H1 (cell line): ENCODE measurements around the gene PDE4B. TPM values are rescaled to one million over a fixed set of nuclear protein-coding genes. Genes with fewer than 3 reads are reported as not detected.

Experiments
- CTCF ChIA-PET: fragments of 300-600 bp; sonication (Branson Sonifier 250); formaldehyde crosslinking; loops from one replicate; lab custom pipeline; 2021; ENCODE audit not compliant: partially characterized antibody; lab: Charles Lee
- POLR2A ChIA-PET: fragments of 300-600 bp; sonication (Branson Sonifier 250); formaldehyde crosslinking; loops from one replicate; lab custom pipeline; 2021; ENCODE audit warnings: inconsistent platforms; ENCODE audit not compliant: partially characterized antibody; lab: Charles Lee
- DNase-seq, 2 experiments: peaks; one replicate each; pipeline versions ENCODE4 v3.0.0 to v3.0.0-alpha.2; 2010 to 2022; ENCODE audit warnings: low spot score in 2 of 2, low read depth in 1 of 2, mixed read lengths in 1 of 2
- FAIRE-seq: peaks from 2 replicates; lab custom pipeline; 2011; peaks lifted over from hg19 to GRCh38; lab: Jason Lieb, UNC
- H2AFZ ChIP-seq: 2 replicates; pipeline ENCODE4 v1.8.1; 2012; ENCODE audit warnings: low read length, inconsistent platforms
- H2AK5ac ChIP-seq: 2 replicates; pipeline ENCODE4 v1.6.1; 2013; ENCODE audit warnings: low read depth, low read length
- H2BK120ac ChIP-seq: replicated peaks from 2 replicates; pipeline ENCODE3; 2013; ENCODE audit warnings: low read depth, low read length, inconsistent platforms
- H2BK12ac ChIP-seq: 2 replicates; pipeline ENCODE4 v1.6.1; 2013; ENCODE audit warnings: low read depth, low read length
- H2BK15ac ChIP-seq: 2 replicates; pipeline ENCODE4 v1.6.1; 2013; ENCODE audit warnings: low read length
- H2BK20ac ChIP-seq: 2 replicates; pipeline ENCODE4 v1.6.1; 2013; ENCODE audit warnings: low read length
- H2BK5ac ChIP-seq: 2 replicates; pipeline ENCODE4 v1.6.1; 2013; ENCODE audit warnings: low read depth, low read length
- H3K14ac ChIP-seq: 2 replicates; pipeline ENCODE4 v1.6.1; 2013; ENCODE audit warnings: inconsistent platforms; ENCODE audit not compliant: insufficient read length
- H3K18ac ChIP-seq: 2 replicates; pipeline ENCODE4 v1.6.1; 2013; ENCODE audit warnings: low read length; ENCODE audit errors: extremely low read depth
- H3K23ac ChIP-seq: 2 replicates; pipeline ENCODE4 v1.6.1; 2013; ENCODE audit warnings: inconsistent platforms; ENCODE audit not compliant: insufficient read length
- H3K23me2 ChIP-seq: 2 replicates; pipeline ENCODE4 v1.6.1; 2013; ENCODE audit warnings: low read depth, low read length
- H3K27ac ChIP-seq: 2 replicates; pipeline ENCODE4 v1.6.1; 2011; ENCODE audit warnings: low read depth, low read length, inconsistent platforms
- H3K27me3 ChIP-seq, 4 experiments: replicated peaks in 1 of 4; 1 replicate in 1 of 4; 2 replicates in 3 of 4; pipeline versions ENCODE4 v1.6.1 to v1.8.1; 2011 to 2013; ENCODE audit warnings: low read length in 3 of 4, mild to moderate bottlenecking in 3 of 4, inconsistent platforms in 2 of 4, mixed read lengths in 2 of 4, moderate library complexity in 1 of 4; ENCODE audit not compliant: control insufficient read depth in 3 of 4, insufficient read depth in 3 of 4; ENCODE audit errors: extremely low read depth in 1 of 4
- H3K36me3 ChIP-seq, 4 experiments: 2 replicates each; pipeline versions ENCODE4 v1.6.1 to v1.8.1; 2011 to 2013; ENCODE audit warnings: mild to moderate bottlenecking in 4 of 4, low read length in 3 of 4, moderate library complexity in 2 of 4, control low read depth in 1 of 4, inconsistent platforms in 1 of 4; ENCODE audit not compliant: insufficient read depth in 4 of 4, control insufficient read depth in 2 of 4
- H3K4ac ChIP-seq: replicated peaks from 2 replicates; pipeline ENCODE3; 2013; ENCODE audit warnings: low read length, low read depth, mixed read lengths, inconsistent platforms; ENCODE audit not compliant: insufficient read length
- H3K4me1 ChIP-seq, 4 experiments: replicated peaks in 1 of 4; 1 replicate in 1 of 4; 2 replicates in 3 of 4; pipeline versions ENCODE4 v1.6.1 to v1.8.1; 2011 to 2013; ENCODE audit warnings: low read length in 3 of 4, inconsistent platforms in 2 of 4, mixed read lengths in 1 of 4; ENCODE audit not compliant: insufficient read depth in 4 of 4, control insufficient read depth in 3 of 4
- H3K4me2 ChIP-seq, 2 experiments: 2 replicates each; pipeline versions ENCODE4 v1.6.1 to v1.8.1; 2011 to 2013; ENCODE audit warnings: low read depth in 2 of 2, low read length in 2 of 2, control low read depth in 1 of 2, inconsistent platforms in 1 of 2, mild to moderate bottlenecking in 1 of 2; ENCODE audit not compliant: insufficient read depth in 1 of 2
- H3K4me3 ChIP-seq, 4 experiments: fragments of 200-600, 300-600 bp in 1 of 4; sonication (generic), shearing (Covaris generic), sonication (Bioruptor Twin) in 1 of 4; 2 replicates each; pipeline versions ENCODE4 v1.5.1 to v1.8.1; 2011 to 2016; ENCODE audit warnings: low read length in 4 of 4, low read depth in 3 of 4, control low read depth in 2 of 4, inconsistent platforms in 2 of 4, mild to moderate bottlenecking in 2 of 4, mixed read lengths in 1 of 4, moderate library complexity in 1 of 4; ENCODE audit not compliant: insufficient read depth in 2 of 4; ENCODE audit errors: extremely low read depth in 1 of 4
- H3K56ac ChIP-seq: replicated peaks from 2 replicates; pipeline ENCODE3; 2013; ENCODE audit warnings: low read depth, mild to moderate bottlenecking, mixed read lengths, low read length, inconsistent platforms; ENCODE audit not compliant: insufficient read length
- H3K79me1 ChIP-seq: 2 replicates; pipeline ENCODE4 v1.6.1; 2013; ENCODE audit warnings: low read depth, low read length, control low read depth
- H3K79me2 ChIP-seq, 2 experiments: 2 replicates each; pipeline versions ENCODE4 v1.6.1 to v1.8.1; 2012 to 2013; ENCODE audit warnings: low read length in 2 of 2, mild to moderate bottlenecking in 2 of 2, inconsistent platforms in 1 of 2; ENCODE audit not compliant: insufficient read depth in 2 of 2, control insufficient read depth in 1 of 2
- H3K9ac ChIP-seq, 4 experiments: replicated peaks in 1 of 4; 1 replicate in 1 of 4; 2 replicates in 3 of 4; pipeline versions ENCODE4 v1.6.1 to v1.8.1; 2011 to 2013; ENCODE audit warnings: low read depth in 3 of 4, low read length in 3 of 4, control low read depth in 2 of 4, mild to moderate bottlenecking in 2 of 4, moderate library complexity in 2 of 4, inconsistent platforms in 1 of 4; ENCODE audit errors: extremely low read depth in 1 of 4
- H3K9me3 ChIP-seq, 2 experiments: 2 replicates each; pipeline versions ENCODE4 v1.6.1 to v1.8.1; 2012 to 2013; ENCODE audit warnings: mild to moderate bottlenecking in 2 of 2, moderate library complexity in 2 of 2, control low read depth in 1 of 2, inconsistent platforms in 1 of 2, low read depth in 1 of 2, low read length in 1 of 2, mixed read lengths in 1 of 2; ENCODE audit not compliant: insufficient read depth in 2 of 2
- H4K20me1 ChIP-seq, 2 experiments: replicated peaks in 1 of 2; 2 replicates each; pipeline versions ENCODE3 to v1.8.1; 2011 to 2013; ENCODE audit warnings: inconsistent platforms in 2 of 2, low read length in 2 of 2, mild to moderate bottlenecking in 1 of 2; ENCODE audit not compliant: insufficient read depth in 2 of 2, control insufficient read depth in 1 of 2
- H4K5ac ChIP-seq: 2 replicates; pipeline ENCODE4 v1.6.1; 2013; ENCODE audit warnings: low read length, low read depth, mixed read lengths, inconsistent platforms; ENCODE audit not compliant: insufficient read length
- H4K8ac ChIP-seq: 2 replicates; pipeline ENCODE4 v1.8.0; 2013; ENCODE audit warnings: mild to moderate bottlenecking, moderate library complexity, low read length, inconsistent platforms; ENCODE audit not compliant: insufficient read depth; ENCODE audit errors: extremely low read depth
- H4K91ac ChIP-seq: replicated peaks from 2 replicates; pipeline ENCODE3; 2013; ENCODE audit warnings: low read length, mixed read lengths, inconsistent platforms; ENCODE audit not compliant: insufficient read length
- ASH2L ChIP-seq: fragments of 200-600, 300-600 bp; sonication (generic); IDR thresholded peaks from one replicate; pipeline ENCODE4 v1.7.1; 2017; ENCODE audit warnings: low read length
- CBX8 ChIP-seq: fragments of 300-800, 300-1000 bp; sonication (generic); IDR thresholded peaks from 2 replicates; pipeline ENCODE4 v1.7.1; 2016; ENCODE audit warnings: low read depth, low read length, borderline replicate concordance
- CEBPB ChIP-seq: IDR thresholded peaks from 2 replicates; pipeline ENCODE4 v1.6.1; 2012; ENCODE audit warnings: low read depth, low read length
- EGR1 ChIP-seq: IDR thresholded peaks from 2 replicates; pipeline ENCODE4 v1.6.1; 2011; ENCODE audit warnings: low read depth, low read length, borderline replicate concordance
- HDAC6 ChIP-seq: IDR thresholded peaks from one replicate; pipeline ENCODE4 v1.7.1; 2012; ENCODE audit warnings: low read depth, mild to moderate bottlenecking, inconsistent platforms, low read length, moderate library complexity
- KDM5A ChIP-seq: fragments of 200-600 bp; IDR thresholded peaks from 2 replicates; pipeline ENCODE4 v1.7.1; 2012; ENCODE audit warnings: mild to moderate bottlenecking, low read length, inconsistent platforms, mixed read lengths
- RBBP5 ChIP-seq: IDR thresholded peaks from 2 replicates; pipeline ENCODE4 v1.7.1; 2012; ENCODE audit warnings: low read depth, mild to moderate bottlenecking, inconsistent platforms, low read length, moderate library complexity, borderline replicate concordance
- SAP30 ChIP-seq: fragments of 300-600 bp; sonication (generic); IDR thresholded peaks from 2 replicates; pipeline ENCODE4 v1.7.1; 2012; ENCODE audit warnings: low read length, moderate library complexity, mild to moderate bottlenecking, inconsistent platforms; ENCODE audit not compliant: insufficient read depth, insufficient replicate concordance
- whole genome bisulfite sequencing, 2 experiments: shearing (Covaris generic) in 1 of 2; methylation state at CpG; one replicate each; pipeline versions ENCODE4 v1.1.6 to v1.1.7; 2013 to 2015; ENCODE audit warnings: low lambda C conversion rate in 2 of 2, mixed read lengths in 2 of 2, inconsistent platforms in 1 of 2, low coverage in 1 of 2, missing lambda C conversion rate in 1 of 2; ENCODE audit not compliant: insufficient replicate concordance in 2 of 2, insufficient coverage in 1 of 2, insufficient read length in 1 of 2; ENCODE audit errors: extremely low coverage in 1 of 2, missing lambda C conversion rate in 1 of 2; 5-methylcytosine and 5-hydroxymethylcytosine counted together
- polyA plus RNA-seq, 7 experiments: library from polyadenylated mRNA; depleted of rRNA in 3 of 7; stranded (reverse) in 5 of 7; unstranded in 2 of 7; fragments of >200 nt in 5 of 7; fragments of 200-250 nt in 2 of 7; gene quantifications; 1 replicate in 5 of 7; 2 replicates in 1 of 7; 4 replicates in 1 of 7; pipeline versions ENCODE4 v1.2.1 to v1.2.3, GENCODE V29; 2011 to 2013; ENCODE audit warnings: missing spikeins in 2 of 7, mixed read lengths in 2 of 7
- total RNA-seq: library from RNA; stranded (reverse); fragmentation: NEBNext Ultra II Directional; extraction: Animal tissue kit (Norgen Biotek cat#: 25700); gene quantifications from 2 replicates; pipeline ENCODE4 v1.2.1, GENCODE V29; 2021
- TF ChIP-seq, protein P1 (sequence below): IDR thresholded peaks from 2 replicates; pipeline ENCODE4 v1.6.1; 2011; ENCODE audit warnings: low read length, improper control_type of control experiment
- TF ChIP-seq, protein P2 (sequence below): IDR thresholded peaks from 2 replicates; pipeline ENCODE4 v1.6.1; 2012; ENCODE audit warnings: low read length, inconsistent platforms

Gene PDE4B
- total and polyA plus RNA-seq, 2 of the 8 experiments (the other 6 are each of a cell fraction or from before 2014, with no cell fraction given), result 5.0 to 15.1 TPM

DNA sequence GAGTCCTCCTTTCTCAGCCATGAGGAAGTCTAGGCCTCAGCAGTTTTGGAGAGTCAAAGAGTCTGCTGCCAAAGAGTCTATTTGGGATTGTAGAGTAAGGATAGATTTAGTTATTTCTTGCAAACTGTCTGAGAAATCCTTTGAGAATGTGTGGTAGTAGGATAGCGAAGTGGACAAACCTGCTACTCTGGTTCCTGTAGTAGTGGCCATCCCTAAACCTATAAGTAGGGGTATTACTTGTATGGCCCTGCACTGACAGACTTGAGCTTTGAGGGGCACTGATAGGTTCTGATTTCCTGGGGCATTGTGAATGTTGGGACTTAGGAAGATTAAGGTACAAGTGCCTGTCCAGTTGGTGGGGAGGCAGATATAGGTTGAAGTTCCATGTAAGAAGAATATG is 625.3 kb downstream of the PDE4B start:
- Histone ChIP-seq H3K4me3 (no peak overlapping the region), H3K79me2 (no peaks in the 10 kb centered on the region), H3K4me2 (no peak overlapping the region), H3K14ac (no peak overlapping the region), H3K18ac (no peak overlapping the region), H2AK5ac (no peak overlapping the region), H2BK12ac (no peak overlapping the region), H2BK5ac (no peak overlapping the region), H2BK120ac (no peak overlapping the region), H3K4me1 (no peaks in the 10 kb centered on the region), H3K79me1 (no peaks in the 10 kb centered on the region), H2BK20ac (no peak overlapping the region), H3K23ac (no peak overlapping the region), H3K9ac (no peak overlapping the region), H3K56ac (no peak overlapping the region), H4K20me1 (no peaks in the 10 kb centered on the region), H4K8ac (no peak overlapping the region), H3K23me2 (no peaks in the 10 kb centered on the region), H4K91ac (no peak overlapping the region), H3K4ac (no peak overlapping the region), H3K36me3 (no peaks in the 10 kb centered on the region), H3K27me3 (no peaks in the 10 kb centered on the region), H3K27ac (no peak overlapping the region), H2AFZ (no peak overlapping the region), H2BK15ac (no peak overlapping the region), H4K5ac (no peak overlapping the region), H3K9me3 (peaks cover 13 to 18% of the 10 kb centered on the region in 2 experiments)
- DNase-seq (no peak), FAIRE-seq (no peak)
- no peak for TF ChIP-seq HDAC6
- TF ChIP-seq, protein P1, sequence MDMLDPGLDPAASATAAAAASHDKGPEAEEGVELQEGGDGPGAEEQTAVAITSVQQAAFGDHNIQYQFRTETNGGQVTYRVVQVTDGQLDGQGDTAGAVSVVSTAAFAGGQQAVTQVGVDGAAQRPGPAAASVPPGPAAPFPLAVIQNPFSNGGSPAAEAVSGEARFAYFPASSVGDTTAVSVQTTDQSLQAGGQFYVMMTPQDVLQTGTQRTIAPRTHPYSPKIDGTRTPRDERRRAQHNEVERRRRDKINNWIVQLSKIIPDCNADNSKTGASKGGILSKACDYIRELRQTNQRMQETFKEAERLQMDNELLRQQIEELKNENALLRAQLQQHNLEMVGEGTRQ, result no peak
- no peak for TF ChIP-seq EGR1
- TF ChIP-seq ASH2L, result no peak
- no peak for TF ChIP-seq CEBPB
- TF ChIP-seq, protein P2, sequence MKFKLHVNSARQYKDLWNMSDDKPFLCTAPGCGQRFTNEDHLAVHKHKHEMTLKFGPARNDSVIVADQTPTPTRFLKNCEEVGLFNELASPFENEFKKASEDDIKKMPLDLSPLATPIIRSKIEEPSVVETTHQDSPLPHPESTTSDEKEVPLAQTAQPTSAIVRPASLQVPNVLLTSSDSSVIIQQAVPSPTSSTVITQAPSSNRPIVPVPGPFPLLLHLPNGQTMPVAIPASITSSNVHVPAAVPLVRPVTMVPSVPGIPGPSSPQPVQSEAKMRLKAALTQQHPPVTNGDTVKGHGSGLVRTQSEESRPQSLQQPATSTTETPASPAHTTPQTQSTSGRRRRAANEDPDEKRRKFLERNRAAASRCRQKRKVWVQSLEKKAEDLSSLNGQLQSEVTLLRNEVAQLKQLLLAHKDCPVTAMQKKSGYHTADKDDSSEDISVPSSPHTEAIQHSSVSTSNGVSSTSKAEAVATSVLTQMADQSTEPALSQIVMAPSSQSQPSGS, result no peak
- TF ChIP-seq KDM5A, result no peak
- TF ChIP-seq RBBP5, result no peak
- no peak for TF ChIP-seq CBX8
- TF ChIP-seq SAP30, result no peak
- ChIA-PET CTCF (interaction anchor here (1.1 kb wide), 1 partner anchor 16 kb away, joined by 4 read pairs; no protein-coding TSS in a partner anchor), POLR2A (no interaction called here)
- WGBS, 2 experiments, result 93% methylated on average over 1 of the region's 1 CpG; no CpG with 5 or more reads in 1 of the 2 experiments
